Neural cell (in vitro differentiated cells): ENCODE results near the gene GABBR2. TPM values are rescaled to one million over a fixed set of nuclear protein-coding genes. Genes with fewer than 3 reads are reported as not detected.

Experiments used
- H2AFZ ChIP-seq: fragments of 200-600, 300-800 bp; sonication (generic), shearing (Covaris generic); 2 replicates; pipeline ENCODE4 v1.6.0; 2014; ENCODE audit warnings: low read depth, mild to moderate bottlenecking, antibody characterized with exemption, low read length, moderate library complexity
- H3F3A ChIP-seq: fragments of 200-600 bp; shearing (Covaris generic); 2 replicates; pipeline ENCODE4 v1.6.1; 2016; ENCODE audit warnings: mild to moderate bottlenecking, moderate library complexity, mixed read lengths, antibody characterized with exemption, low read length; ENCODE audit not compliant: insufficient read depth, poor library complexity, severe bottlenecking
- H3K27ac ChIP-seq: fragments of 200-600, 300-800 bp; sonication (generic), shearing (Covaris generic); 2 replicates; pipeline ENCODE4 v1.5.1; 2014; ENCODE audit warnings: mild to moderate bottlenecking, low read length, moderate library complexity
- H3K27me3 ChIP-seq: fragments of 300-800, 200-600 bp; sonication (generic), shearing (Covaris generic); 2 replicates; pipeline ENCODE4 v1.6.0; 2014; ENCODE audit warnings: mild to moderate bottlenecking, low read depth, low read length, moderate library complexity; ENCODE audit not compliant: insufficient read depth
- H3K36me3 ChIP-seq: fragments of 300-800, 200-600 bp; sonication (generic), shearing (Covaris generic); 2 replicates; pipeline ENCODE4 v1.5.1; 2014; ENCODE audit warnings: mild to moderate bottlenecking, antibody characterized with exemption, low read length, moderate library complexity; ENCODE audit not compliant: insufficient read depth
- H3K4me2 ChIP-seq: fragments of 300-800, 200-600 bp; sonication (generic), shearing (Covaris generic); 2 replicates; pipeline ENCODE4 v1.6.0; 2014; ENCODE audit warnings: mild to moderate bottlenecking, low read length
- H3K4me3 ChIP-seq: fragments of 300-800, 200-600 bp; sonication (generic), shearing (Covaris generic); 2 replicates; pipeline ENCODE4 v1.5.1; 2014; ENCODE audit warnings: mild to moderate bottlenecking, low read length, moderate library complexity
- H3K79me2 ChIP-seq: fragments of 200-600 bp; shearing (Covaris generic); replicated peaks from 2 replicates; pipeline ENCODE4 v1.6.0; 2014; ENCODE audit warnings: mild to moderate bottlenecking, low read length, moderate library complexity; ENCODE audit not compliant: insufficient read depth
- H3K9ac ChIP-seq: fragments of 300-800, 200-600 bp; sonication (generic), shearing (Covaris generic); 2 replicates; pipeline ENCODE4 v1.6.1; 2016; ENCODE audit warnings: mild to moderate bottlenecking, low read length, mixed read lengths
- H3K9me2 ChIP-seq: fragments of 200-600 bp; shearing (Covaris generic); 2 replicates; pipeline ENCODE4 v1.6.1; 2016; ENCODE audit warnings: mild to moderate bottlenecking, low read length, mixed read lengths; ENCODE audit not compliant: insufficient read depth
- H3K9me3 ChIP-seq: fragments of 200-600, 300-800 bp; sonication (generic), shearing (Covaris generic); 2 replicates; pipeline ENCODE4 v1.6.1; 2016; ENCODE audit warnings: mild to moderate bottlenecking, mixed run types, low read length, moderate library complexity, mixed read lengths
- H4K20me1 ChIP-seq: fragments of 200-600 bp; shearing (Covaris generic); 2 replicates; pipeline ENCODE4 v1.6.1; 2016; ENCODE audit warnings: mild to moderate bottlenecking, mixed run types; ENCODE audit not compliant: insufficient read depth
- EP300 ChIP-seq: fragments of 450-650 bp; conservative IDR thresholded peaks from 2 replicates; pipeline ENCODE4 v1.6.1; 2014; ENCODE audit warnings: antibody characterized with exemption, mild to moderate bottlenecking, moderate library complexity; ENCODE audit not compliant: poor library complexity, severe bottlenecking
- EZH2 ChIP-seq: fragments of 200-600, 300-800 bp; shearing (Covaris generic), sonication (generic); IDR thresholded peaks from 2 replicates; pipeline ENCODE4 v1.6.1; 2014; ENCODE audit warnings: antibody characterized with exemption, low read length, borderline replicate concordance, mild to moderate bottlenecking; ENCODE audit not compliant: insufficient read depth, poor library complexity, severe bottlenecking
- MXI1 ChIP-seq: fragments of 450-650 bp; conservative IDR thresholded peaks from 2 replicates; pipeline ENCODE4 v1.6.1; 2014; ENCODE audit warnings: antibody characterized with exemption, mild to moderate bottlenecking; ENCODE audit not compliant: poor library complexity, severe bottlenecking
- RAD21 ChIP-seq: fragments of 450-650 bp; conservative IDR thresholded peaks from 2 replicates; pipeline ENCODE4 v1.6.1; 2014; ENCODE audit warnings: antibody characterized with exemption, mild to moderate bottlenecking, moderate library complexity
- REST ChIP-seq: IDR thresholded peaks from 2 replicates; pipeline ENCODE4 v1.6.1; 2012; ENCODE audit warnings: borderline replicate concordance
- SMC3 ChIP-seq: fragments of 450-650 bp; conservative IDR thresholded peaks from 2 replicates; pipeline ENCODE4 v1.6.1; 2014; ENCODE audit warnings: antibody characterized with exemption, mild to moderate bottlenecking, moderate library complexity; ENCODE audit not compliant: poor library complexity
- TAF1 ChIP-seq: IDR thresholded peaks from 2 replicates; pipeline ENCODE4 v1.6.1; 2012; ENCODE audit warnings: low read depth
- polyA plus RNA-seq: library from polyadenylated mRNA; depleted of rRNA; stranded (reverse); fragments of >200 nt; gene quantifications from 2 replicates; pipeline ENCODE4 v1.2.3, GENCODE V29; 2014
- TF ChIP-seq, protein P1 (sequence below): fragments of 450-650 bp; IDR thresholded peaks from 2 replicates; pipeline ENCODE4 v1.5.1; 2014; ENCODE audit warnings: antibody characterized with exemption, mild to moderate bottlenecking, moderate library complexity; ENCODE audit not compliant: poor library complexity, severe bottlenecking

The GABBR2 gene
- polyA plus RNA-seq, 1 donor from 2014 or later = 7.1 TPM

DNA sequence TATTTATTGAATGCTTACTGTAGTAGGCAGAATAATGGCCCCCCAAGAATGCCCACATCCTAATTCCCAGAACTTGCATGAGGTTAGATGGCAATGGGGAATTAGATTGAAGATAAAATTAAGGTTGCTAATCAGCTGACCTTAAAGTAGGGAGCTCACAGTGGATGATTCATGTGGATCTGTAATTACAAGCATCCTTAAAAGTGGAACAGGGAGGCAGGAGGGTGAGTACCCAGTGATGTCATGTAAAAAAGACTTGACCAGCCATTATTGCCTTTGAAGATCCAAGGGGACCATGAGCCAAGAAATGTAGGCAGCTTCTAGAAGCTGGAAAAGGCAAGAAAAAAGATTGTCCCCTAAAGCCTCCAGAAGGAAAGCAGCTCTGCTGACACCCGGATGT lies 71.4 kb downstream of the GABBR2 start:
- H3K27ac ChIP-seq = no peak overlapping the region
- H4K20me1 ChIP-seq = no peaks in the 10 kb centered on the region
- no peak overlapping the region for H3K4me3 ChIP-seq
- no peaks in the 10 kb centered on the region for H3K27me3 ChIP-seq
- H3K9me3 ChIP-seq = no peaks in the 10 kb centered on the region
- no peaks in the 10 kb centered on the region for H3K79me2 ChIP-seq
- H3F3A ChIP-seq = no peaks in the 10 kb centered on the region
- no peaks in the 10 kb centered on the region for H3K9me2 ChIP-seq
- TF ChIP-seq EP300 (no peak), TAF1 (no peak), REST (no peak), EZH2 (no peak)
- no peak overlapping the region for H2AFZ ChIP-seq
- H3K4me2 ChIP-seq = no peak overlapping the region
- H3K36me3 ChIP-seq = no peaks in the 10 kb centered on the region
- H3K9ac ChIP-seq = no peak overlapping the region

GRCh38 chr9:98635374-98635773 lies 73.4 kb downstream of the GABBR2 start:
- Histone ChIP-seq H3K4me2 (no peak overlapping the region), H2AFZ (no peak overlapping the region), H3K79me2 (no peaks in the 10 kb centered on the region), H3K4me3 (no peak overlapping the region), H3K9ac (no peak overlapping the region), H4K20me1 (no peaks in the 10 kb centered on the region), H3K9me2 (no peaks in the 10 kb centered on the region), H3K9me3 (no peaks in the 10 kb centered on the region), H3K36me3 (no peaks in the 10 kb centered on the region), H3F3A (no peaks in the 10 kb centered on the region), H3K27me3 (no peaks in the 10 kb centered on the region), H3K27ac (no peak overlapping the region)
- TF ChIP-seq SMC3 (no peak), MXI1 (no peak), RAD21 (no peak), EZH2 (no peak)
- TF ChIP-seq, protein P1, sequence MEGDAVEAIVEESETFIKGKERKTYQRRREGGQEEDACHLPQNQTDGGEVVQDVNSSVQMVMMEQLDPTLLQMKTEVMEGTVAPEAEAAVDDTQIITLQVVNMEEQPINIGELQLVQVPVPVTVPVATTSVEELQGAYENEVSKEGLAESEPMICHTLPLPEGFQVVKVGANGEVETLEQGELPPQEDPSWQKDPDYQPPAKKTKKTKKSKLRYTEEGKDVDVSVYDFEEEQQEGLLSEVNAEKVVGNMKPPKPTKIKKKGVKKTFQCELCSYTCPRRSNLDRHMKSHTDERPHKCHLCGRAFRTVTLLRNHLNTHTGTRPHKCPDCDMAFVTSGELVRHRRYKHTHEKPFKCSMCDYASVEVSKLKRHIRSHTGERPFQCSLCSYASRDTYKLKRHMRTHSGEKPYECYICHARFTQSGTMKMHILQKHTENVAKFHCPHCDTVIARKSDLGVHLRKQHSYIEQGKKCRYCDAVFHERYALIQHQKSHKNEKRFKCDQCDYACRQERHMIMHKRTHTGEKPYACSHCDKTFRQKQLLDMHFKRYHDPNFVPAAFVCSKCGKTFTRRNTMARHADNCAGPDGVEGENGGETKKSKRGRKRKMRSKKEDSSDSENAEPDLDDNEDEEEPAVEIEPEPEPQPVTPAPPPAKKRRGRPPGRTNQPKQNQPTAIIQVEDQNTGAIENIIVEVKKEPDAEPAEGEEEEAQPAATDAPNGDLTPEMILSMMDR = no peak
